ENCODE measurements around the gene TENT4A. TPM values are rescaled to one million over a fixed set of nuclear protein-coding genes. Genes with fewer than 3 reads are reported as not detected.

The TENT4A gene
- 9.0 and 12.1 TPM in 2 replicates for total RNA-seq

DNA sequence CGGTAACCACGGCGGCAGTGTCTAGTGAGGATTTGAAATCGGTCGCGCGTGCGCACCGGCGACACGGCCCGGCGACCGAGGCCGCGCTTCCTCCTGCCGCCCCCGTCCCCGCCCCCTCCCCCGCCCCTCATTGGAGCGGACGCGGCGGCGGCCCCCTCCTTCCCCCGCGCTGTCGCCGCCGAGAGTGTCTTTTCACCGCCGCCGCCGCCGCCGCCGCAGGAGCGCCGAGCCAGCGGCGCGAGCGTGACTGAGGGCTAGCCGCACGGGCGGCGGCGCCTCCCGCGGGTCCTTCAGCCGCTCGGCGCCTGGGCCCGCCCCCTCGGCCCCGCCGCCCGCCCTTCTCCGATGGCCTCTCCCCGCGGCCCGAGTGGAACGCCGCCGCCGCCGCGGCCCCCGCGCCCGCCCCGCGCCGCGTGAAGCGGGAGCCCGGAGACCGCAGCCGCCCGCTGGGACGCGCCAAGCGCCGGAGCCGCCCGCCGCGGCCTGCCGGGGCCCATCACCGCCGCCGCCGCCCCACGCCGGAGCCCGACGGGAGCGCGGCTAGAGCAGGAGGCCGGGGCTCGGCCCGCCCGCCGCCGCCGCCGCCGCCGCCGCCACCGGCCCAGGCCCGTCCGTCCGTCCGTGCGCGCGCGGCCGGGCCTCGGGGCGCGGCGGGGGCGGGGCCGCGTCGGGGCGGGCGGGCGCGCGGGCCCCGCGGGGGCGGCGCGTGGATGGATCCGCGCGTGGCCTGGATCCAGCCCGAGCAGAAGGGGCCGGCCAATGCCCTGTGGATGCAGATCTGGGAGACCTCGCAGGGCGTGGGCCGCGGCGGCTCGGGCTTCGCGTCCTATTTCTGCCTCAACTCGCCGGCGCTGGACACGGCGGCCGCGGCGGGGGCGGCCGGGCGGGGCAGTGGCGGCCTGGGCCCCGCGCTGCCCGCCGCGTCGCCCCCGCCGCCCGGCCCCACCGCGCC is at the start of gene TENT4A:
TSS of gene TENT4A (plus strand) at position 159 of the 952 bp plus-strand sequence. CDS start at position 711, 552 bp downstream.

Other genes with a start within 250 kb of the TENT4A start
- 34.3 and 46.1 TPM in 2 replicates for gene NSUN2, start 80.4 kb upstream of the TENT4A start, total RNA-seq
- 5.2 and 7.8 TPM in 2 replicates for gene SRD5A1, start 80.0 kb upstream of the TENT4A start, total RNA-seq